ENCODE measurements around the gene PMFBP1. TPM values are rescaled to one million over a fixed set of nuclear protein-coding genes. Genes with fewer than 3 reads are reported as not detected.

PMFBP1 gene
- total RNA-seq, 1 donor from 2014 or later = 0.38 TPM

GRCh38 chr16:72113616-72113945 is 58.4 kb downstream of the PMFBP1 start:
- Mint-ChIP-seq H3K4me1 (ENCODE audit: unreplicated experiment) (no peaks in the 10 kb centered on the region), H3K4me3 (ENCODE audit: unreplicated experiment) (no peak overlapping the region), H3K9me3 (ENCODE audit: unreplicated experiment) (no peaks in the 10 kb centered on the region), H3K36me3 (ENCODE audit: low read depth, unreplicated experiment) (peaks cover 49% of the 10 kb centered on the region), H3K27me3 (ENCODE audit: unreplicated experiment) (no peaks in the 10 kb centered on the region), H3K27ac (ENCODE audit: unreplicated experiment) (no peak overlapping the region)
- DNase-seq (ENCODE audit: low spot score) = no peak
- TF ChIP-seq, protein P1, sequence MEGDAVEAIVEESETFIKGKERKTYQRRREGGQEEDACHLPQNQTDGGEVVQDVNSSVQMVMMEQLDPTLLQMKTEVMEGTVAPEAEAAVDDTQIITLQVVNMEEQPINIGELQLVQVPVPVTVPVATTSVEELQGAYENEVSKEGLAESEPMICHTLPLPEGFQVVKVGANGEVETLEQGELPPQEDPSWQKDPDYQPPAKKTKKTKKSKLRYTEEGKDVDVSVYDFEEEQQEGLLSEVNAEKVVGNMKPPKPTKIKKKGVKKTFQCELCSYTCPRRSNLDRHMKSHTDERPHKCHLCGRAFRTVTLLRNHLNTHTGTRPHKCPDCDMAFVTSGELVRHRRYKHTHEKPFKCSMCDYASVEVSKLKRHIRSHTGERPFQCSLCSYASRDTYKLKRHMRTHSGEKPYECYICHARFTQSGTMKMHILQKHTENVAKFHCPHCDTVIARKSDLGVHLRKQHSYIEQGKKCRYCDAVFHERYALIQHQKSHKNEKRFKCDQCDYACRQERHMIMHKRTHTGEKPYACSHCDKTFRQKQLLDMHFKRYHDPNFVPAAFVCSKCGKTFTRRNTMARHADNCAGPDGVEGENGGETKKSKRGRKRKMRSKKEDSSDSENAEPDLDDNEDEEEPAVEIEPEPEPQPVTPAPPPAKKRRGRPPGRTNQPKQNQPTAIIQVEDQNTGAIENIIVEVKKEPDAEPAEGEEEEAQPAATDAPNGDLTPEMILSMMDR (IDR thresholded peaks at IDR 0.05; ENCODE audit: unreplicated experiment) = no peak

- TF ChIP-seq, protein P1 (IDR thresholded peaks at IDR 0.05; ENCODE audit: unreplicated experiment) = no peak
- H3K9me3 Mint-ChIP-seq (ENCODE audit: unreplicated experiment) = no peaks in the 10 kb centered on the region
- no peak overlapping the region for H3K4me3 Mint-ChIP-seq (ENCODE audit: unreplicated experiment)
- H3K4me1 Mint-ChIP-seq (ENCODE audit: unreplicated experiment) = no peaks in the 10 kb centered on the region
- H3K27me3 Mint-ChIP-seq (ENCODE audit: unreplicated experiment) = no peaks in the 10 kb centered on the region
- H3K27ac Mint-ChIP-seq (ENCODE audit: unreplicated experiment) = no peak overlapping the region
- no peak for DNase-seq (ENCODE audit: low spot score)
- H3K36me3 Mint-ChIP-seq (ENCODE audit: low read depth, unreplicated experiment) = peaks cover 52% of the 10 kb centered on the region
These were observed 58.9 kb downstream of the PMFBP1 start for GRCh38 chr16:72112906-72113615.

GRCh38 chr16:72112452-72112792 is 59.5 kb downstream of the PMFBP1 start:
- Mint-ChIP-seq H3K27me3 (ENCODE audit: unreplicated experiment) (no peaks in the 10 kb centered on the region), H3K27ac (ENCODE audit: unreplicated experiment) (no peak overlapping the region), H3K4me1 (ENCODE audit: unreplicated experiment) (no peaks in the 10 kb centered on the region), H3K36me3 (ENCODE audit: low read depth, unreplicated experiment) (peaks cover 57% of the 10 kb centered on the region), H3K9me3 (ENCODE audit: unreplicated experiment) (no peaks in the 10 kb centered on the region), H3K4me3 (ENCODE audit: unreplicated experiment) (no peak overlapping the region)
- no peak for DNase-seq (ENCODE audit: low spot score)
- TF ChIP-seq, protein P1 (IDR thresholded peaks at IDR 0.05; ENCODE audit: unreplicated experiment) = no peak

- Mint-ChIP-seq H3K36me3 (ENCODE audit: low read depth, unreplicated experiment) (peaks cover 62% of the 10 kb centered on the region), H3K4me3 (ENCODE audit: unreplicated experiment) (no peak overlapping the region), H3K4me1 (ENCODE audit: unreplicated experiment) (no peaks in the 10 kb centered on the region), H3K27me3 (ENCODE audit: unreplicated experiment) (no peaks in the 10 kb centered on the region), H3K9me3 (ENCODE audit: unreplicated experiment) (no peaks in the 10 kb centered on the region), H3K27ac (ENCODE audit: unreplicated experiment) (no peak overlapping the region)
- TF ChIP-seq, protein P1 (IDR thresholded peaks at IDR 0.05; ENCODE audit: unreplicated experiment) = no peak
- no peak for DNase-seq (ENCODE audit: low spot score)
These were observed 60.1 kb downstream of the PMFBP1 start for GRCh38 chr16:72111657-72112451.
